Stimulated activated CD4-positive, alpha-beta T cell treated with anti-CD3 and anti-CD28 coated beads, Interleukin-2, amount 100 ng/mL, for 24 hours (primary cell): Measurements from ENCODE around the gene HAUS7.
"Not testable (repeated sequence)": the region's sequence is repeated elsewhere in the genome, so short reads cannot be mapped to it uniquely, and the experiment has no call there.

Experiments used
- DNase-seq, 2 donors: peaks; one replicate each; pipeline ENCODE4 v3.0.0-alpha.2; 2020

The HAUS7 gene

GRCh38 chrX:153405426-153405825, 65.0 kb downstream of the HAUS7 start:
- no peak for DNase-seq

GRCh38 chrX:153404333-153404732, 66.0 kb downstream of the HAUS7 start:
- not testable (repeated sequence) for DNase-seq

GRCh38 chrX:153401133-153401764, 69.1 kb downstream of the HAUS7 start, which contains the start of gene PNMA6E:
Gene PNMA6E, minus strand, starts transcription at chrX:153401350. Its CDS starts 2,501 bp downstream, at chrX:153398849.
- DNase-seq: no peak

DNA sequence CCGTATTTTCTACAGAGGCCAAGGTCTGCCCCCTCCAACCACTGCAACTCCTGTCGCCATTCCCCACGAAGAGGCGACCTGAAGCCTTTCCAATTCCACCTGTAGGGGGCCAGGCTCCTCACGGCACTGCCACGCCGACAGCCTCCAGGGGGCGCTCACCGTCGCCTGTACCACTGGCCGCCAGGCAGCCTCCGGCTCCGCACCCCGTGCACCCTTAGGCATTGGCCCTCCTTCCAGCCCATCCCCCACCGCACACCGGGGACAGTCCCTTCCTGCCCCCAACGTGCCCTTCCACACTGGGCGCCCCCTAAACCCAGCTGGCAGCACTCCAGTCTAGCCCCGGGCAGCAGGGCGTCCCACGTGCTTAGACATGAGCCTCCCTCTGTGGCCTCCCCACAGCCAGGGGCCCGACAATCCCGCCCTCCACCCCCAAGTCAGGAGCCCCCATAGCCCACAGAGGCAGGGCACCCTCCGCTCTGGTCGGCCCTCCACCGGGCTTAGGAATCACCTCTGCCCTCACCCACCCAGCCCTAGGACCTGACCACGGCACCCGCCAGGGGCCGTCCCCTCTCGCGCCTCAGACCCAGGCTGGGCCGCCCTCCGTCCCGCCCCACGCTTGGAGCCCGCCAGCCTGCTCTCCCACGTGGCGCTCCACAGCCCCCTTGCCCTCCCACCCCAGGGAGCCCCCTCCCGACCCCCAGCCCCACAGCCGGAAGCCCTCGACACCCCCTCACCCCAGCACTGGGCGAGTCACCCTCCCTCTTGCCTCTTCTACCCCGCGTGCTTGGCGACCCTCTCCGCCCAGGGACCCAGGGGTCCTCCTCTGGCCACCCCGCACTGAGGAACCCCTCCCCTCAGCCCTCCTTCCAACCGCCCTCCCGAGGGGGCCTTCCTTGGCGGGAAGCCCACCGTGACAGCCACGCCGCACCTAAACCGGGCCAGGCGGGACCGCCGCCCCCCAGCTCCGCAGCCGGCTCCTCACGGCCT, 69.9 kb downstream of the HAUS7 start:
- DNase-seq: peak; percentile 53 to 69

- no peak for DNase-seq
These were observed 72.0 kb downstream of the HAUS7 start for GRCh38 chrX:153398275-153398960.
